HCT116 (cell line): Measurements from ENCODE around the gene LHPP.
"Not testable (repeated sequence)": the region's sequence is repeated elsewhere in the genome, so short reads cannot be mapped to it uniquely, and the experiment has no call there.

Source experiments
- CTCF ChIP-seq, 3 experiments: fragments of 200-600 bp in 1 of 3; sonication (generic) in 1 of 3; IDR thresholded peaks in 2 of 3; conservative IDR thresholded peaks in 1 of 3; 2 replicates each; pipeline ENCODE4 v1.5.1; 2012 to 2017; ENCODE audit warnings: low read depth in 2 of 3, low read length in 2 of 3, antibody characterized with exemption in 1 of 3, borderline replicate concordance in 1 of 3, control low read depth in 1 of 3, mild to moderate bottlenecking in 1 of 3, mixed read lengths in 1 of 3, mixed run types in 1 of 3, moderate library complexity in 1 of 3; ENCODE audit not compliant: insufficient read depth in 1 of 3
- EZH2 ChIP-seq: fragments of 200-600 bp; sonication (generic); IDR thresholded peaks from 2 replicates; pipeline ENCODE4 v1.6.1; 2017; ENCODE audit warnings: antibody characterized with exemption, mixed run types
- EZH2phosphoT487 ChIP-seq: fragments of 200-600 bp; IDR thresholded peaks from 2 replicates; pipeline ENCODE4 v1.6.1; 2018; ENCODE audit warnings: antibody characterized with exemption, borderline replicate concordance
- POLR2A ChIP-seq: IDR thresholded peaks from 2 replicates; pipeline ENCODE4 v1.7.0; 2011; ENCODE audit warnings: borderline replicate concordance; ENCODE audit not compliant: insufficient read depth, insufficient read length; ENCODE audit errors: extremely low read depth
- YY1 ChIP-seq: IDR thresholded peaks from 2 replicates; pipeline ENCODE4 v1.6.1; 2011; ENCODE audit warnings: low read length, low read depth, moderate library complexity, mild to moderate bottlenecking; ENCODE audit not compliant: insufficient replicate concordance; ENCODE audit errors: extremely low read depth

DNA sequence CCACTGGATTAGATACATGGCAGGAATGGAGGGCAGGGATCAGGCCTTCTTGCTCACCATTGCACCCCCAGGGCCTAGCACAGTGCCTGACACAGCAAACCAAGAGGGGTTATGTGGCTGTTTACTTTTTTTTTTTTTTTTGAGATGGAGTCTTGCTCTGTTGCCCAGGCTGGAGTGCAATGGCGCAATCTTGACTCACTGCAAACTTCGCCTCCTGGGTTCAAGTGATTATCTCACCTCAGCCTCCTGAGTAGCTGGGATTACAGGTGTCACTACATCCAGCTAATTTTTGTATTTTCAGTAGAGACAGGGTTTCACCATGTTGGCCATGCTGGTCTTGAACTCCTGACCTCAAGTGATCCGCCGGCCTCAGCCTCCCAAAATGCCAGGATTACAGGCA is 25.9 kb upstream of the LHPP start:
- not testable (repeated sequence) for TF ChIP-seq CTCF (IDR thresholded peaks at IDR 0.05 in 2 of 3, conservative IDR thresholded peaks at IDR 0.05 in 1 of 3; ENCODE audit: borderline replicate concordance in 1 of 3, insufficient read depth in 1 of 3, low read depth in 2 of 3, low read length in 2 of 3); YY1; EZH2; POLR2A; EZH2phosphoT487
